Measurements from ENCODE around the gene PTGES. TPM values are rescaled to one million over a fixed set of nuclear protein-coding genes. Genes with fewer than 3 reads are reported as not detected.

PTGES gene
- total RNA-seq, 1 experiment from 2014 or later = 2.5 TPM

- Mint-ChIP-seq H3K4me3 (no peak overlapping the region), H3K27me3 (ENCODE audit: low read depth) (no peaks in the 10 kb centered on the region), H3K27ac (no peak overlapping the region), H3K9me3 (no peaks in the 10 kb centered on the region), H3K36me3 (no peaks in the 10 kb centered on the region), H3K4me1 (peaks cover 5% of the 10 kb centered on the region)
- DNase-seq (ENCODE audit: low spot score) (no peak), ATAC-seq (no peak)
- TF ChIP-seq ZNF317 (CRISPR knock-in tag; IDR thresholded peaks at IDR 0.05; ENCODE audit: borderline replicate concordance, low read depth) (no peak), AFF4 (CRISPR knock-in tag; IDR thresholded peaks at IDR 0.05; ENCODE audit: borderline replicate concordance) (no peak), IRF2 (CRISPR knock-in tag; IDR thresholded peaks at IDR 0.05; ENCODE audit: borderline replicate concordance, low read depth) (no peak), MLX (CRISPR knock-in tag; IDR thresholded peaks at IDR 0.05) (no peak)
- POLR2A ChIA-PET = no interaction called here
- CTCF ChIA-PET = interaction anchor here (0.9 kb wide), 2 partner anchors 22 to 62 kb away, joined by 3 to 5 read pairs; no protein-coding TSS in a partner anchor
Measured at GRCh38 chr9:129704807-129705206, 48.0 kb downstream of the PTGES start.

GRCh38 chr9:129703667-129704355, 49.0 kb downstream of the PTGES start:
- Mint-ChIP-seq H3K4me1 (peaks cover 4% of the 10 kb centered on the region), H3K27me3 (ENCODE audit: low read depth) (no peaks in the 10 kb centered on the region), H3K36me3 (no peaks in the 10 kb centered on the region), H3K9me3 (no peaks in the 10 kb centered on the region), H3K4me3 (no peak overlapping the region), H3K27ac (no peak overlapping the region; the same call in 1 of the 2 replicates)
- DNase-seq (ENCODE audit: low spot score) (no peak), ATAC-seq (no peak)
- CTCF ChIA-PET = interaction anchor here (2.0 kb wide), 2 partner anchors 17 to 23 kb away, joined by 7 to 8 read pairs; no protein-coding TSS in a partner anchor
- POLR2A ChIA-PET = no interaction called here
- TF ChIP-seq ZNF671 (CRISPR knock-in tag; IDR thresholded peaks at IDR 0.05) (no peak), MAX (CRISPR knock-in tag; IDR thresholded peaks at IDR 0.05) (no peak), USF2 (CRISPR knock-in tag; IDR thresholded peaks at IDR 0.05) (no peak), PREB (CRISPR knock-in tag; IDR thresholded peaks at IDR 0.05; ENCODE audit: borderline replicate concordance) (no peak), ELF4 (CRISPR knock-in tag; IDR thresholded peaks at IDR 0.05; ENCODE audit: low read depth) (no peak)

GRCh38 chr9:129702589-129703520, 50.0 kb downstream of the PTGES start:
- H3K36me3 Mint-ChIP-seq = no peaks in the 10 kb centered on the region
- TF ChIP-seq ZNF232 (CRISPR knock-in tag; IDR thresholded peaks at IDR 0.05) = no peak
- no peak for TF ChIP-seq SMAD4 (CRISPR knock-in tag; IDR thresholded peaks at IDR 0.05)
- no peak for TF ChIP-seq ELF4 (CRISPR knock-in tag; IDR thresholded peaks at IDR 0.05; ENCODE audit: low read depth)
- no peak for TF ChIP-seq ZNF219 (CRISPR knock-in tag; IDR thresholded peaks at IDR 0.05; ENCODE audit: borderline replicate concordance)
- no peaks in the 10 kb centered on the region for H3K9me3 Mint-ChIP-seq
- no peaks in the 10 kb centered on the region for H3K4me1 Mint-ChIP-seq
- DNase-seq (ENCODE audit: low spot score) = no peak
- ATAC-seq = no peak
- ChIA-PET POLR2A (no interaction called here), CTCF (interaction anchor here (0.6 to 2.0 kb wide), 4 partner anchors 12 to 35 kb away, joined by 3 to 8 read pairs (median 6); no protein-coding TSS in a partner anchor)
- H3K27me3 Mint-ChIP-seq (ENCODE audit: low read depth) = no peaks in the 10 kb centered on the region
- H3K4me3 Mint-ChIP-seq = no peak overlapping the region
- H3K27ac Mint-ChIP-seq = no peak overlapping the region; the same call in 1 of the 2 replicates
